ENCODE measurements around the gene GPC6. TPM values are rescaled to one million over a fixed set of nuclear protein-coding genes. Genes with fewer than 3 reads are reported as not detected.

The GPC6 gene
- polyA plus RNA-seq, 2 of the 4 experiments (the other 2 are of a cell fraction) = 8.0 to 14.4 TPM

DNA sequence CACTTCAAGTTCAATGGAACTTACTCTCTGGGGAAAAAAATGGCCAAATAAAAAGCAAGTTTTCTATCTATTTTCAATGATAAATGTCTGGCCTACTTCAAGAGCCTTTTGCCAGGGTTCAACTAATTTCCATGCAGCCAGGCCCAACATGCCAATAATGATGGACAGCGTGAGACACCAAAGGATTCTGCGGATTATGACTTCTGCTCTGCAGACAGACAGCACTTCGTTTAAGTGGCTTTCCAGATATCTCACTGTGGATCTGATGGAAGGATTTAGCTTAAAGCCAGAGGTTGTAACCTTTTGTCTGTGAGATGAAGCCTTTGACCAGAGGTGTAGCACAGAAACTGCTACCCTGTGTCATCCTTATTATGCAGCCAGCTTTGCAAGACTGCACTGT is 638.6 kb downstream of the GPC6 start:
- H3K4me2 ChIP-seq = no peak overlapping the region
- ATAC-seq (no peak), FAIRE-seq (no peak), DNase-seq (ENCODE audit: low read depth in 1 of 2, low spot score in 1 of 2) (no peak)
- H3K27ac ChIP-seq = no peak overlapping the region
- TF ChIP-seq ZFP36 (IDR thresholded peaks at IDR 0.05; ENCODE audit: borderline replicate concordance, partially characterized antibody) (no peak), POLR2A (IDR thresholded peaks at IDR 0.05; ENCODE audit: low read length) (no peak), NFE2L2 (conservative IDR thresholded peaks at IDR 0.05; ENCODE audit: low read length) (no peak), HEYL (CRISPR knock-in tag; IDR thresholded peaks at IDR 0.05) (no peak), MAFK (IDR thresholded peaks at IDR 0.05; ENCODE audit: partially characterized antibody) (no peak), FOSB (CRISPR knock-in tag; IDR thresholded peaks at IDR 0.05) (no peak), PHF8 (IDR thresholded peaks at IDR 0.05; ENCODE audit: borderline replicate concordance, low read depth) (no peak), ZNF302 (CRISPR knock-in tag; IDR thresholded peaks at IDR 0.05) (no peak), POLR2AphosphoS2 (conservative IDR thresholded peaks at IDR 0.05; ENCODE audit: low read length) (no peak), BHLHE40 (IDR thresholded peaks at IDR 0.05; ENCODE audit: low read depth, low read length) (no peak)
- TF ChIP-seq, protein P1, sequence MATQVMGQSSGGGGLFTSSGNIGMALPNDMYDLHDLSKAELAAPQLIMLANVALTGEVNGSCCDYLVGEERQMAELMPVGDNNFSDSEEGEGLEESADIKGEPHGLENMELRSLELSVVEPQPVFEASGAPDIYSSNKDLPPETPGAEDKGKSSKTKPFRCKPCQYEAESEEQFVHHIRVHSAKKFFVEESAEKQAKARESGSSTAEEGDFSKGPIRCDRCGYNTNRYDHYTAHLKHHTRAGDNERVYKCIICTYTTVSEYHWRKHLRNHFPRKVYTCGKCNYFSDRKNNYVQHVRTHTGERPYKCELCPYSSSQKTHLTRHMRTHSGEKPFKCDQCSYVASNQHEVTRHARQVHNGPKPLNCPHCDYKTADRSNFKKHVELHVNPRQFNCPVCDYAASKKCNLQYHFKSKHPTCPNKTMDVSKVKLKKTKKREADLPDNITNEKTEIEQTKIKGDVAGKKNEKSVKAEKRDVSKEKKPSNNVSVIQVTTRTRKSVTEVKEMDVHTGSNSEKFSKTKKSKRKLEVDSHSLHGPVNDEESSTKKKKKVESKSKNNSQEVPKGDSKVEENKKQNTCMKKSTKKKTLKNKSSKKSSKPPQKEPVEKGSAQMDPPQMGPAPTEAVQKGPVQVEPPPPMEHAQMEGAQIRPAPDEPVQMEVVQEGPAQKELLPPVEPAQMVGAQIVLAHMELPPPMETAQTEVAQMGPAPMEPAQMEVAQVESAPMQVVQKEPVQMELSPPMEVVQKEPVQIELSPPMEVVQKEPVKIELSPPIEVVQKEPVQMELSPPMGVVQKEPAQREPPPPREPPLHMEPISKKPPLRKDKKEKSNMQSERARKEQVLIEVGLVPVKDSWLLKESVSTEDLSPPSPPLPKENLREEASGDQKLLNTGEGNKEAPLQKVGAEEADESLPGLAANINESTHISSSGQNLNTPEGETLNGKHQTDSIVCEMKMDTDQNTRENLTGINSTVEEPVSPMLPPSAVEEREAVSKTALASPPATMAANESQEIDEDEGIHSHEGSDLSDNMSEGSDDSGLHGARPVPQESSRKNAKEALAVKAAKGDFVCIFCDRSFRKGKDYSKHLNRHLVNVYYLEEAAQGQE (IDR thresholded peaks at IDR 0.05) = no peak
- TF ChIP-seq, protein P2, sequence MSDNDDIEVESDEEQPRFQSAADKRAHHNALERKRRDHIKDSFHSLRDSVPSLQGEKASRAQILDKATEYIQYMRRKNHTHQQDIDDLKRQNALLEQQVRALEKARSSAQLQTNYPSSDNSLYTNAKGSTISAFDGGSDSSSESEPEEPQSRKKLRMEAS (IDR thresholded peaks at IDR 0.05) = no peak
- TF ChIP-seq, protein P3, sequence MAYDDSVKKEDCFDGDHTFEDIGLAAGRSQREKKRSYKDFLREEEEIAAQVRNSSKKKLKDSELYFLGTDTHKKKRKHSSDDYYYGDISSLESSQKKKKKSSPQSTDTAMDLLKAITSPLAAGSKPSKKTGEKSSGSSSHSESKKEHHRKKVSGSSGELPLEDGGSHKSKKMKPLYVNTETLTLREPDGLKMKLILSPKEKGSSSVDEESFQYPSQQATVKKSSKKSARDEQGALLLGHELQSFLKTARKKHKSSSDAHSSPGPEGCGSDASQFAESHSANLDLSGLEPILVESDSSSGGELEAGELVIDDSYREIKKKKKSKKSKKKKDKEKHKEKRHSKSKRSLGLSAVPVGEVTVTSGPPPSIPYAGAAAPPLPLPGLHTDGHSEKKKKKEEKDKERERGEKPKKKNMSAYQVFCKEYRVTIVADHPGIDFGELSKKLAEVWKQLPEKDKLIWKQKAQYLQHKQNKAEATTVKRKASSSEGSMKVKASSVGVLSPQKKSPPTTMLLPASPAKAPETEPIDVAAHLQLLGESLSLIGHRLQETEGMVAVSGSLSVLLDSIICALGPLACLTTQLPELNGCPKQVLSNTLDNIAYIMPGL (CRISPR knock-in tag; IDR thresholded peaks at IDR 0.05; ENCODE audit: borderline replicate concordance) = no peak
- no peaks in the 10 kb centered on the region for H3K9me3 ChIP-seq
- H3K4me1 ChIP-seq = no peaks in the 10 kb centered on the region
- POLR2A ChIA-PET = no interaction called here
- CTCF ChIA-PET = interaction anchor here (0.5 kb wide), 1 partner anchor 439 kb away, joined by 3 read pairs; no protein-coding TSS in a partner anchor
- H3K4me3 ChIP-seq = no peak overlapping the region
- 52% methylated on average over 3 of the region's 3 CpGs for WGBS (ENCODE audit: missing lambda C conversion rate)

DNA sequence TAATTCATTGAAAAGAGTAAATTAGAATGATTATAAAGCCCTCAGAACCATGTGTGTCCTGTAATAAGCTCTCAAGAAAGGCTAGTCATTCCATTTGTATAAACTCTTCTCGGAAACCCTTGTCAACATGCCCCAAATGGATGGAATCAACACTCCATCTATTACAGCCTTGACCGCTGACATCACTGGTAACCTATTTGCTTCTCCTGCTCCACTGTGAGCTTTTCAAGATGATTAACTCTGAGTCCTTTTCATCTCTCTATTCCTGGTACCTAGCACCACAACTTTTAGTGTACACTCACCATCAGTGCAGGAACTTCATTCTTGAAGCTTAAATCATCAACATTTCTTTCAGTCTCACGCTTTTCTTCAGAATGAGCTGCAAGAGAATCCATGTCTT is 640.9 kb downstream of the GPC6 start:
- Histone ChIP-seq H3K9me3 (no peaks in the 10 kb centered on the region), H3K27ac (no peak overlapping the region), H3K4me3 (no peak overlapping the region), H3K4me2 (no peak overlapping the region), H3K4me1 (no peaks in the 10 kb centered on the region)
- DNase-seq (ENCODE audit: low read depth in 1 of 2, low spot score in 1 of 2) (no peak), ATAC-seq (no peak), FAIRE-seq (no peak)
- POLR2A ChIA-PET = no interaction called here
- TF ChIP-seq SREBF2 (IDR thresholded peaks at IDR 0.05) (no peak), MAZ (IDR thresholded peaks at IDR 0.05; ENCODE audit: borderline replicate concordance, low read depth, low read length) (no peak), FOSB (CRISPR knock-in tag; IDR thresholded peaks at IDR 0.05) (no peak), FOSL2 (IDR thresholded peaks at IDR 0.05) (no peak), FOSL2 (CRISPR knock-in tag; IDR thresholded peaks at IDR 0.05) (no peak), CEBPB (IDR thresholded peaks at IDR 0.05) (no peak), HOXB5 (CRISPR knock-in tag; IDR thresholded peaks at IDR 0.05) (no peak), PHF8 (IDR thresholded peaks at IDR 0.05; ENCODE audit: borderline replicate concordance, low read depth) (no peak)
- TF ChIP-seq, protein P4, sequence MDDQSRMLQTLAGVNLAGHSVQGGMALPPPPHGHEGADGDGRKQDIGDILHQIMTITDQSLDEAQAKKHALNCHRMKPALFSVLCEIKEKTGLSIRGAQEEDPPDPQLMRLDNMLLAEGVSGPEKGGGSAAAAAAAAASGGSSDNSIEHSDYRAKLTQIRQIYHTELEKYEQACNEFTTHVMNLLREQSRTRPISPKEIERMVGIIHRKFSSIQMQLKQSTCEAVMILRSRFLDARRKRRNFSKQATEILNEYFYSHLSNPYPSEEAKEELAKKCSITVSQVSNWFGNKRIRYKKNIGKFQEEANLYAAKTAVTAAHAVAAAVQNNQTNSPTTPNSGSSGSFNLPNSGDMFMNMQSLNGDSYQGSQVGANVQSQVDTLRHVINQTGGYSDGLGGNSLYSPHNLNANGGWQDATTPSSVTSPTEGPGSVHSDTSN (IDR thresholded peaks at IDR 0.05) = no peak
- CTCF ChIA-PET = no interaction called here
- WGBS (ENCODE audit: missing lambda C conversion rate) = 53% methylated on average over 3 of the region's 3 CpGs

Data from A549 (cell line).